GM21528 (cell line): ENCODE data around the gene CEP250.
"Not testable (repeated sequence)": the region's sequence is repeated elsewhere in the genome, so short reads cannot be mapped to it uniquely, and the experiment has no call there.

Experiments
- ATAC-seq: cut with Tn5 transposase; IDR thresholded peaks from one replicate; pipeline ENCODE4 v1.9.1; 2021; ENCODE audit warnings: mild to moderate bottlenecking, moderate library complexity; ENCODE audit not compliant: unreplicated experiment, low FRiP score

Gene CEP250

GRCh38 chr20:35517767-35518166 is 62.4 kb downstream of the CEP250 start:
- not testable (repeated sequence) for ATAC-seq

GRCh38 chr20:35518955-35519354 is 63.6 kb downstream of the CEP250 start:
- no peak for ATAC-seq

- ATAC-seq, result no peak
These were observed 68.0 kb downstream of the CEP250 start for GRCh38 chr20:35523298-35523888.

GRCh38 chr20:35525639-35526038 is 70.2 kb downstream of the CEP250 start:
- ATAC-seq, result no peak

- no peak for ATAC-seq
These were observed 71.8 kb downstream of the CEP250 start for GRCh38 chr20:35527122-35527769.

- no peak for ATAC-seq
These were observed 74.2 kb downstream of the CEP250 start, which contains the start of gene C20orf173 for GRCh38 chr20:35529552-35529951. TSS of gene C20orf173 (minus strand) at chr20:35529652. CDS start at chr20:35529373, 279 bp downstream.

GRCh38 chr20:35539756-35540212 is 84.4 kb downstream of the CEP250 start:
- ATAC-seq, result no peak

- no peak for ATAC-seq
These were observed 85.9 kb downstream of the CEP250 start for GRCh38 chr20:35541118-35541782.

- peak; percentile 91 for ATAC-seq
These were observed 86.6 kb downstream of the CEP250 start, which contains the start of gene ERGIC3 for GRCh38 chr20:35541783-35542662. TSS of gene ERGIC3 (plus strand) at chr20:35542078. CDS start at chr20:35542098, 20 bp downstream.

- ATAC-seq, result no peak
These were observed 87.6 kb downstream of the CEP250 start for GRCh38 chr20:35542990-35543389.

- ATAC-seq, result no peak
These were observed 89.0 kb downstream of the CEP250 start for GRCh38 chr20:35544436-35544835.

- ATAC-seq, result not testable (repeated sequence)
These were observed 89.5 kb downstream of the CEP250 start for GRCh38 chr20:35544941-35545340.

GRCh38 chr20:35546127-35546526 is 90.7 kb downstream of the CEP250 start:
- no peak for ATAC-seq

- no peak for ATAC-seq
These were observed 91.9 kb downstream of the CEP250 start for GRCh38 chr20:35547329-35547728.

- no peak for ATAC-seq
These were observed 96.1 kb downstream of the CEP250 start for GRCh38 chr20:35551503-35551902.

- no peak for ATAC-seq
These were observed 97.5 kb downstream of the CEP250 start for GRCh38 chr20:35552914-35553313.

- not testable (repeated sequence) for ATAC-seq
These were observed 100.1 kb downstream of the CEP250 start for GRCh38 chr20:35555461-35555860.

GRCh38 chr20:35555951-35556645 is 100.7 kb downstream of the CEP250 start:
- ATAC-seq, result no peak

- no peak for ATAC-seq
These were observed 101.5 kb downstream of the CEP250 start for GRCh38 chr20:35556871-35557270.

GRCh38 chr20:35558451-35558850 is 103.1 kb downstream of the CEP250 start:
- no peak for ATAC-seq
